HG02623 (cell line): Measurements from ENCODE around the gene PIK3C3.
A peak's percentile ranks its signal among the peaks of the same experiment; 100 is the strongest.
"Not testable (repeated sequence)": the region's sequence is repeated elsewhere in the genome, so short reads cannot be mapped to it uniquely, and the experiment has no call there.

Experiments used
- ATAC-seq: cut with Tn5 transposase; IDR thresholded peaks from one replicate; pipeline ENCODE4 v1.9.1; 2021; ENCODE audit warnings: moderate library complexity; ENCODE audit not compliant: unreplicated experiment

Gene PIK3C3

DNA sequence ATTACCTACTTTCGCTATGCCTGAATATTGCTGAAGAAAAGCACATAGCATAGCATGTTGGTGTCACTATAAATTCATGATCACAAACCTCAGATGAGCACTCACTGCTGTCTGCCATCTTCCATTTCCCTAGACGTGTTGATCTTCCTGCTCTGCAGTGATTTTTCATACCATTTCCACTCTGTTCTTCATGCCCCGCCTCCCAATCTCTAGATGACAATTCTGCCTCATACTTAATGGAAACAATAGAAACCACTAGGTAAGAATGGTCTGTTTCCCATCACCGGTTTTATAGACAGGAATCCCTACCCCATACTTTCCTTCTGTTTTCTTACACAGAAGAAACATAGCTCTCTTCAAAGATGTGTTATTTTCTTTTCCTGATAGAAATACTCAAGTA is 63.8 kb downstream of the PIK3C3 start:
- ATAC-seq = no peak

- no peak for ATAC-seq
These were observed 69.1 kb downstream of the PIK3C3 start for GRCh38 chr18:42024131-42024530.

DNA sequence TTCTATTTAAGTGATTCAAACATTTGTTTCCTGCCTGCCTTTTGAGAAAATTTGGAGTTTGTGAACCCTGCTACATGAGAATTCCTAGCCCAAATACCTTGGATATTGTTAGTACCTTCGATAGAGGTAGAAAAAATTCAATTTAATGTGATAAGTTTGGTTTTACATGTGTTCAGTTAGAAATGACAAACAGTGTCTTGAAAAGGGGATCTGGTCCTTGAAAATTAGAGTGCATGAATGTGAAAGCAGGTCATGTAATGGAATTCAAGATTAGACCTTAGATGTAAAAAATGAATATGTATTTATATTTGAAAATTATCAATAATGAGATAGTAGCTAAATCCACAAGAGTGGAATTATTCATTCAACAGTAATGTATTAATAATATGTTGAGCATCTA is 70.5 kb downstream of the PIK3C3 start:
- ATAC-seq = peak; percentile 17

DNA sequence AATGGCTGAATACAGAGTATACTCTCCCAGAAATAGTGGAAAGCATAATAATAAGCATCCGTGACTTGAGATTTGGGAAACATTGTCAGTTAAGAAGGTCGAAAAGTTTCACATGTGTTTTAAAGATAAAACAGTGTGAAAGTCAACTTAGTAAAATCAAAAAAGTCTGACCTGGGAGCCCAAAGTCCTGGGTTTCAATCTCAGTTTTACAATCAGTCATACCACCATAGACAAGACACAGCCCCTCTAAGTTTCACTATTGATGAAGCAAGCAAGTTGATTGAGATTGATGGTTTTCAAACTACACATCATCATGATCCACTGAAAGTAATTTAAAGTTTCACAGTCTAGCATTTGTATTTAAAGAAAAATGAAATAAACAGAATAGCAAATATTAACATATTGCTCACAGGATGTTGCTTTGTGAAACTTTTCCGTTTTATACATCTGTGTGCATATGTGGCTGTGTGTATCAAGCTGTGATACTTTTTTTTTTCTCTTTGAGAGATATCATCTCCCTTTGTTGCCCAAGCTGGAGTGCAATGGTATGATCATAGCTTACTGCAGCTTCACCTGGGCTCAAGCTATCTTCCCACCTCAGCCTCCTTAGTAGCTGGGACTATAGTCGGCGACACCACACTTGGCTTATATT is 71.1 kb downstream of the PIK3C3 start:
- ATAC-seq = peak; percentile 85

GRCh38 chr18:42028247-42028832 is 73.3 kb downstream of the PIK3C3 start:
- no peak for ATAC-seq

DNA sequence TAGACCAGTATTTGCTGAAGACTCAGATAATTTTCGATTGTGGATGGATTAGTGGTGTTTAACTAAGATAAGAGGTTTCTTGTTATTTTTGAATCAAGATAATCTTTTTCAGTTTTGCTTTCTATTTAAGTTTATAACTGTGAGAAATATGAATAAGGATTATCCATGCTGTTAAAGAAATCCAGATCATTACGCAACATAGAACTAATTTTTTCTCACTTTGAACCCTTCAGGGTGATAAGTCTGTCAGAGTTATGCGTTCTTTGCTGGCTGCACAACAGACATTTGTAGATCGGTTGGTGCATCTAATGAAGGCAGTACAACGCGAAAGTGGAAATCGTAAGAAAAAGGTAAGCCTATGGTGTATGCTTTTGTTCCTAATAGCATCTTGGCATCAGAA is 74.1 kb downstream of the PIK3C3 start:
- ATAC-seq = no peak

- no peak for ATAC-seq
These were observed 75.7 kb downstream of the PIK3C3 start for GRCh38 chr18:42030586-42031182.

- ATAC-seq = no peak
These were observed 77.4 kb downstream of the PIK3C3 start for GRCh38 chr18:42032447-42032846.

GRCh38 chr18:42033137-42033810 is 78.2 kb downstream of the PIK3C3 start:
- ATAC-seq = no peak

- no peak for ATAC-seq
These were observed 83.9 kb downstream of the PIK3C3 start for GRCh38 chr18:42038936-42039335.

- ATAC-seq = no peak
These were observed 84.4 kb downstream of the PIK3C3 start for GRCh38 chr18:42039396-42039795.

DNA sequence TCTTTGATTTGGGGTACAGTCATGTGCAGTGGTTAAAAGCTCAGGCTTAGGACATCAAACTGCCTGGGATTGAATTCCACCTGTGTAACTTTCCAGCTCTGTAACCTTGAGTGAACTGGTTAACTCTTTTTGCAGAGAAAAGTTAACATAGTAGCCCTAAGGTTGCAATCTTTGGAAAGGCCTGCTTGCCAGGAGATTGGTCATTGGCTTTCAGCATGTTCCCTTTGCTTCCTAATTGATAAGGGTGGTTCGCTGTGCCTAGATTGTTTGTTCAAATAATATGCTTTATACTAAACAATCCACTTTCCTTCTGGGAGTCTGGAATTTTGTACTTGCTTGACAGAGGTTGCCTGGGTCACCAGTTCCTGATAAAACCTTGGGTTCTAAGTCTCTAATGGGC is 86.8 kb downstream of the PIK3C3 start:
- no peak for ATAC-seq

GRCh38 chr18:42045346-42045745 is 90.3 kb downstream of the PIK3C3 start:
- ATAC-seq = no peak

DNA sequence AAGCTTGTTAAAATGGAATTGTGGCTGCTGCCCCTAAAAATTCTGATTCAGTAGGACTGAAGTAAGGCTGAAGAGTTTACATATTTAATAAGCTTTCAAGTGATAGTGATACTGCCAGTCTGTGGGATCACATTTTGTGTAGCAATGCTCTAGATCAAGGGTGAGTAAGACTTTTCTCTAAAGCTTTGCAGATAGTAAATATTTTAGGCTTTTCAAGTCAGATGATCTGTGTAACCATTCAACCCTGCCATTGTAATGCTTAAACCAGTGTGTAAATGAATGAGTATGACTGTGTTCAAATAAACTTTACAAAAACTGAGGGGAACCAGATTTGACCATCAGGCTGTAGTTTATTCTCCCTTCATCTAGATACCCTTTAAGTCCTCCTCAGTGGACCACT is 92.7 kb downstream of the PIK3C3 start:
- ATAC-seq = no peak

DNA sequence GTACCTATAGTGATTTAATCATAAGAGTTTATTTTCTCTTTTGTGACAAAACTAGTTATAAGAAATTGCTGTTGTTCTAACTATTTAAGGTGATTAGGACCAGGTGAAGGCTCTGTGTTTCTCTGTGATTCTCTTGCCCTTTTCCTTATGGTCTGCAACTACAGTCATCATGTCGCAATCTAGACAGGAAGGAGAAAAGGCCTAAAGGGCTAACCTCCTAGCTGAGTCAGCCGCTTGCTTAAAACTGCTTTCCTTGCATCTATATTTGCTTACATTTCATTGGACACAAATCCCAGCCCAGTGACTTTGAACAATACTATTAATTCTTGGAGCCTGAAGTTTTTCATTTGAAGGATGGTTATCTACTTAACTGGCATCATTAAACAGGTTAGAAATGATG is 93.1 kb downstream of the PIK3C3 start:
- ATAC-seq = no peak

- not testable (repeated sequence) for ATAC-seq
These were observed 94.5 kb downstream of the PIK3C3 start for GRCh38 chr18:42049536-42049935.

DNA sequence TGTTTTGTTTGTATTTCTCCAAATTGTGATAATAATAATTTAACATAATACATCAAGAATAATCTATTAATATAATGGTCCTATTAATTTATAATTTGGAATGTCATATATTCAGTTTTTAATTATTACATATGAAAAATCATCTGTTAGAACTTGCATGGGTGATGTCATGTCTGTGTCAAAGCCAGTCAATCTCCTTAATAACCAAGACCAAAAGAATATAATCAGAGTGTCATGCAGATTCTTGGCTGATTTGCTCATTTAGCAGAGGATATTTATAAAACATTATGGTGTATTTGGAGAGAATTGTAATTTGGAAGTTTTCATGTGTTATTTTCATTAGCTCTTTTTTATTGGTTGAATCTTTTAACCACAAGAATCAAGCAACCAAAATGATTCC is 96.4 kb downstream of the PIK3C3 start:
- no peak for ATAC-seq

DNA sequence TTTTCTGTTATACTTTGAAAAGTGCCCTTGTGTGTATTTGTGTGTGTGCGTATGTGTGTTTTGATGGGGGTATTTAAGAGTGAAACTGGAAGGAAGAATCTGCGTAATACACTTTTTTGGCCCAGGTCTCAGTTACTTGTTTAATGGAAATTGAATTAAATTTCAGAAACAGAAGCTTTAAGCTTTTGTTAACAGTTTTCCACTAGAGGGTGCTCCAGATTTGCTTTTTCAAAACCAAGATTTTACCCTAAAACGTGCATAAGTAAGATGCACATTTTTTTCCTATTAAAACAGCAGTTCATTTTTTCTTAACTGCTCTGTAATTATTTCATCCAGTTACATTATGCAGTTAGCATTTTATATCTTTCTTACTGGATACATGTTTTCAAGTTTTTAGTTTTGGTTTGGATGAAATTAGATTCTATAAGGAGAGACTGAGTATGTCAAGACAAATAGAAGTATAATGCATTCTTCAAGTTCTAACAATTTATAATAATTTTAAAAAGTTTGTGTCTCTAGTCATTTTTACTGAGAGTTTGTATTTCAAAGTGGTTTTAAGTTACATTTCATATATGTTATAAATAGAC is 97.2 kb downstream of the PIK3C3 start:
- ATAC-seq = no peak

- peak; percentile 90 for ATAC-seq
These were observed 98.3 kb downstream of the PIK3C3 start for GRCh38 chr18:42053188-42053781.

DNA sequence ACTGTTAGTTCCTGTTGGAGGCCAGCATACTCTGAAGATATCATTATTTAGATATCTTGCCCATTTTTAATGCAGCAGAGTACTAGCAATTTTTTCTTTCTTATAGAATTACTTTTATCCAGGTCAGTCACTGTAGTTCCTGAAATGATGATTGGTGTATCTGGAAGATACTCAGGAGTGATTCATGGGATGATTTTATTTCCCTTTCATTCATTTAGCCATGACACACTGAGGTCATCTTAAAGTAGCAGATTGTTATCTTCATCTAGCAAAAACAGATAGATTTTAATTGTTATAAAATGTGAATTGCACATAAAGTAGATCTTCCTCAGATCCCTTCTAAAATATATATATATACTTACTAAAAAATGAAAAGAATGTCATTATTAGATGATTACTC is 109.1 kb downstream of the PIK3C3 start:
- no peak for ATAC-seq

DNA sequence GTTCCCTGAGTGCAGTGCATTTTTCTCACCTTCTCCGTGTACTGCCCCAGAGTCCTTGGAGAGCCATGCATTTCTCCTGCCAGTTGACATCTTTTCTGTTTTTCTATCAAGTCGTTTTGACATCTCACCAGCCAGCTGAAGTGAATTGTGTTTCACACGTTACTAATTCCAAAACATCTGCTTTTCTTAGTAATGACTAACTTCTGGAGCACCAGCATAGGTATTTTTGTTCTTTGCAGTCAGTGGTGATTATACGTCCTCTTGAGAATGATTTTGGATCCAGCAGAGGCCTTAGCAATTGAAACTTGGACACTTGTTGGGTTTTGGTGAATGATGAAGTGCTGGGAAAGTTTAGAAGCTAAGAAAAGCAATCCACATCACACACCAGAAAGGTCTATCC is 112.5 kb downstream of the PIK3C3 start:
- no peak for ATAC-seq
